GM12878 (cell line): ENCODE results near the gene MSI2. TPM values are rescaled to one million over a fixed set of nuclear protein-coding genes. Genes with fewer than 3 reads are reported as not detected.

Source experiments
- ATAC-seq: fragments of 200-7000 bp; cut with Tn5 transposase; 3 replicates; pipeline ENCODE4 v1.9.1; 2020; ENCODE audit warnings: mild to moderate bottlenecking, moderate library complexity
- BruUV-seq: library from RNA; stranded (reverse); fragments of 400-500 nt; replicated peaks from 2 replicates; lab custom pipeline; 2021; lab: Mats Ljungman, UMichigan
- CTCF ChIA-PET: fragments of 300-600 bp; sonication (Branson Sonifier 250); formaldehyde crosslinking; extraction: SDS; loops from one replicate; lab custom pipeline; 2021; ENCODE audit warnings: inconsistent platforms; lab: Yijun Ruan, JAX
- POLR2A ChIA-PET: fragments of 350-600 bp; formaldehyde crosslinking; extraction: SDS; loops from one replicate; lab custom pipeline; 2021; ENCODE audit warnings: inconsistent platforms; lab: Charles Lee
- RAD21 ChIA-PET: fragments of 300-600 bp; sonication (Branson Sonifier 250); formaldehyde crosslinking; loops from one replicate; lab custom pipeline; 2023; ENCODE audit warnings: antibody characterized with exemption; ENCODE audit not compliant: unreplicated experiment; lab: Charles Lee
- SMC1A ChIA-PET: fragments of 300-600 bp; sonication (Branson Sonifier 250); formaldehyde crosslinking; loops from one replicate; lab custom pipeline; 2023; ENCODE audit not compliant: unreplicated experiment, uncharacterized antibody; lab: Charles Lee
- DNase-seq: peaks from one replicate; pipeline ENCODE4 v3.0.0-alpha.2; 2011; ENCODE audit warnings: low read depth, low spot score
- FAIRE-seq: peaks from 3 replicates; lab custom pipeline; 2011; peaks lifted over from hg19 to GRCh38; lab: Jason Lieb, UNC
- H2AFZ ChIP-seq: 2 replicates; pipeline ENCODE4 v1.6.0; 2011; ENCODE audit warnings: low read depth, low read length, control low read depth; ENCODE audit not compliant: control insufficient read depth
- H3K27ac ChIP-seq: 2 replicates; pipeline ENCODE4 v1.5.1; 2011; ENCODE audit warnings: control low read depth; ENCODE audit not compliant: control insufficient read depth, insufficient read depth
- H3K27me3 ChIP-seq, 2 experiments: replicated peaks in 1 of 2; 2 replicates each; pipeline versions ENCODE4 v1.6.0 to v1.6.1; 2011; ENCODE audit warnings: low read length in 1 of 2; ENCODE audit not compliant: control insufficient read depth in 2 of 2, insufficient read depth in 2 of 2
- H3K36me3 ChIP-seq, 2 experiments: 2 replicates each; pipeline ENCODE4 v1.5.1; 2011; ENCODE audit warnings: low read length in 1 of 2; ENCODE audit not compliant: control insufficient read depth in 2 of 2, insufficient read depth in 2 of 2
- H3K4me1 ChIP-seq: 2 replicates; pipeline ENCODE4 v1.6.1; 2011; ENCODE audit warnings: mild to moderate bottlenecking, low read length, moderate library complexity, mixed read lengths; ENCODE audit not compliant: control insufficient read depth, insufficient read depth
- H3K4me2 ChIP-seq: 2 replicates; pipeline ENCODE4 v1.6.0; 2011; ENCODE audit warnings: control low read depth; ENCODE audit not compliant: control insufficient read depth, insufficient read depth
- H3K4me3 ChIP-seq: fragments of 200-600 bp; sonication (generic); 2 replicates; pipeline ENCODE4 v1.5.1; 2016
- H3K79me2 ChIP-seq: 2 replicates; pipeline ENCODE4 v1.6.0; 2011; ENCODE audit warnings: low read length; ENCODE audit not compliant: control insufficient read depth, insufficient read depth
- H3K9ac ChIP-seq: 2 replicates; pipeline ENCODE4 v1.8.0; 2011; ENCODE audit warnings: low read length, control low read depth, mixed read lengths; ENCODE audit not compliant: control insufficient read depth, insufficient read depth
- H3K9me3 ChIP-seq: replicated peaks from 3 replicates; pipeline ENCODE4 v1.5.1; 2011; ENCODE audit warnings: mild to moderate bottlenecking, low read length; ENCODE audit not compliant: control insufficient read depth, insufficient read depth
- H4K20me1 ChIP-seq: 2 replicates; pipeline ENCODE4 v1.6.0; 2011; ENCODE audit not compliant: control insufficient read depth, insufficient read depth
- RELB ChIP-seq: fragments of 450-650 bp; IDR thresholded peaks from 2 replicates; pipeline ENCODE4 v1.6.1; 2017; ENCODE audit warnings: low read depth, mild to moderate bottlenecking, moderate library complexity
- SRF ChIP-seq, 2 experiments: IDR thresholded peaks; 2 replicates each; pipeline ENCODE4 v1.6.1; 2011; ENCODE audit warnings: low read depth in 2 of 2, low read length in 2 of 2, mild to moderate bottlenecking in 1 of 2, moderate library complexity in 1 of 2
- SUZ12 ChIP-seq: fragments of 200-600 bp; sonication (generic); IDR thresholded peaks from one replicate; pipeline ENCODE4 v1.6.1; 2018; ENCODE audit warnings: antibody characterized with exemption, mild to moderate bottlenecking; ENCODE audit not compliant: unreplicated experiment
- USF1 ChIP-seq: IDR thresholded peaks from 2 replicates; pipeline ENCODE4 v1.6.1; 2011; ENCODE audit warnings: borderline replicate concordance, low read depth, mild to moderate bottlenecking, moderate library complexity, mixed read lengths, low read length; ENCODE audit not compliant: insufficient read depth; ENCODE audit errors: extremely low read length
- ZNF217 ChIP-seq: fragments of 450-650 bp; IDR thresholded peaks from 2 replicates; pipeline ENCODE4 v1.6.1; 2017; ENCODE audit warnings: antibody characterized with exemption, mild to moderate bottlenecking
- WGBS: methylation state at CpG from one replicate; pipeline ENCODE4 v1.1.6; 2016; ENCODE audit warnings: low lambda C conversion rate; ENCODE audit not compliant: insufficient replicate concordance, insufficient coverage; ENCODE audit errors: missing lambda C conversion rate; 5-methylcytosine and 5-hydroxymethylcytosine counted together
- in situ Hi-C: fragments of 300-500 bp; cut with MboI; formaldehyde crosslinking; loops from 9 replicates; pipeline ENCODE4 v1.14.3; 2018; ENCODE audit warnings: mixed read lengths
- intact Hi-C: fragments of 100-400 bp; cut with micrococcal nuclease; formaldehyde crosslinking; loops from one replicate; pipeline ENCODE4 v1.14.2; 2022; ENCODE audit not compliant: unreplicated experiment
- polyA plus RNA-seq, 11 experiments: library from polyadenylated mRNA; depleted of rRNA in 4 of 11; unstranded in 6 of 11; stranded (reverse) in 5 of 11; fragments of >200 nt; fragmentation: Nextera tagmentation in 4 of 11; fragmentation: Illumina TruSeq in 1 of 11; extraction: Ambion mirVana in 4 of 11; extraction: Trizol in 1 of 11; gene quantifications; 1 replicate in 1 of 11; 2 replicates in 10 of 11; pipeline versions ENCODE4 v1.2.1 to v1.2.3, GENCODE V29; 2011 to 2016; ENCODE audit warnings: inconsistent platforms in 2 of 11, missing spikeins in 2 of 11, low read depth in 1 of 11
- total RNA-seq, 4 experiments: library from RNA; depleted of rRNA in 3 of 4; stranded (reverse); fragments of >200 nt in 3 of 4; fragmentation: Illumina TruSeq in 1 of 4; extraction: Trizol in 1 of 4; gene quantifications; 2 replicates each; pipeline versions ENCODE4 v1.2.1 to v1.2.3, GENCODE V29; 2013 to 2021

The MSI2 gene
- total and polyA plus RNA-seq, 10 of the 15 experiments (the other 5 are each of a cell fraction or from before 2014, with no cell fraction given): 6.1 to 76.1 (median 42.0) TPM

- Histone ChIP-seq H3K27ac (no peak overlapping the region), H3K36me3 (no peaks in the 10 kb centered on the region), H3K4me2 (no peak overlapping the region), H3K9ac (no peak overlapping the region), H3K4me3 (no peak overlapping the region), H3K27me3 (no peaks in the 10 kb centered on the region), H2AFZ (no peak overlapping the region), H4K20me1 (no peaks in the 10 kb centered on the region; the same call in 1 of the 2 replicates), H3K79me2 (no peaks in the 10 kb centered on the region), H3K9me3 (no peaks in the 10 kb centered on the region), H3K4me1 (peaks cover 18% of the 10 kb centered on the region)
- CTCF ChIA-PET: no interaction called here
- no peak for TF ChIP-seq SUZ12
- TF ChIP-seq USF1: peak; percentile 67
- no peak for TF ChIP-seq RELB
- TF ChIP-seq SRF (IDR thresholded peaks at IDR 0.05; ENCODE audit: low read depth in 2 of 2, low read length in 2 of 2): no peak
- TF ChIP-seq ZNF217: no peak
- no TSS peak for BruUV-seq
- POLR2A ChIA-PET: no interaction called here
- WGBS: 38% methylated on average over 9 of the region's 9 CpGs
- in situ Hi-C loops: no loop called here
- SMC1A ChIA-PET: no interaction called here
- FAIRE-seq: no peak
- DNase-seq: no peak
- intact Hi-C loops: no loop called here
- no peak for ATAC-seq
- RAD21 ChIA-PET: no interaction called here
Measured at GRCh38 chr17:57726213-57726790, 470.0 kb downstream of the MSI2 start.
